Fibroblast of lung (primary cell): ENCODE data around the gene LRFN4. TPM values are rescaled to one million over a fixed set of nuclear protein-coding genes. Genes with fewer than 3 reads are reported as not detected.

Experiments used
- DNase-seq, 2 donors: peaks; one replicate each; pipeline versions ENCODE4 v3.0.0 to v3.0.0-alpha.2; 2010; ENCODE audit warnings: low read depth in 2 of 2
- H2AFZ ChIP-seq: 2 replicates; pipeline ENCODE4 v1.5.1; 2012; ENCODE audit warnings: low read length, control low read depth, inconsistent platforms
- H3K27ac ChIP-seq: 2 replicates; pipeline ENCODE4 v1.5.1; 2011; ENCODE audit warnings: low read length, control low read depth; ENCODE audit not compliant: insufficient read depth
- H3K27me3 ChIP-seq: 2 replicates; pipeline ENCODE4 v1.5.1; 2011; ENCODE audit warnings: mild to moderate bottlenecking, low read length; ENCODE audit not compliant: control insufficient read depth, insufficient read depth
- H3K36me3 ChIP-seq: 2 replicates; pipeline ENCODE4 v1.5.1; 2011; ENCODE audit warnings: low read length; ENCODE audit not compliant: control insufficient read depth, insufficient read depth
- H3K4me1 ChIP-seq: 2 replicates; pipeline ENCODE4 v1.5.1; 2011; ENCODE audit warnings: low read length; ENCODE audit not compliant: control insufficient read depth, insufficient read depth; ENCODE audit errors: extremely low read depth
- H3K4me2 ChIP-seq: 2 replicates; pipeline ENCODE4 v1.5.1; 2011; ENCODE audit warnings: low read length, control low read depth; ENCODE audit not compliant: insufficient read depth; ENCODE audit errors: extremely low read depth
- H3K4me3 ChIP-seq, 4 experiments: fragments of 200-600 bp in 1 of 4; sonication (generic) in 1 of 4; replicated peaks in 1 of 4; 2 replicates each; pipeline ENCODE4 v1.5.1; 2011 to 2016; ENCODE audit warnings: low read length in 4 of 4, low read depth in 3 of 4, mild to moderate bottlenecking in 3 of 4, control low read depth in 2 of 4, inconsistent platforms in 1 of 4, mixed read lengths in 1 of 4; ENCODE audit not compliant: insufficient read depth in 1 of 4; ENCODE audit errors: control extremely low read depth in 1 of 4
- H3K79me2 ChIP-seq: 2 replicates; pipeline ENCODE4 v1.5.1; 2012; ENCODE audit warnings: mild to moderate bottlenecking, low read length, inconsistent platforms; ENCODE audit not compliant: control insufficient read depth, insufficient read depth
- H3K9ac ChIP-seq: 2 replicates; pipeline ENCODE4 v1.5.1; 2011; ENCODE audit warnings: mild to moderate bottlenecking, low read length, control low read depth; ENCODE audit not compliant: insufficient read depth
- H3K9me3 ChIP-seq: 2 replicates; pipeline ENCODE4 v1.5.1; 2012; ENCODE audit warnings: low read depth, low read length; ENCODE audit not compliant: control insufficient read depth, insufficient read depth
- H4K20me1 ChIP-seq: 2 replicates; pipeline ENCODE4 v1.5.1; 2011; ENCODE audit warnings: low read length; ENCODE audit not compliant: control insufficient read depth, insufficient read depth; ENCODE audit errors: extremely low read depth
- EZH2 ChIP-seq: IDR thresholded peaks from 2 replicates; pipeline ENCODE4 v1.5.1; 2012; ENCODE audit warnings: low read length, control low read depth, mild to moderate bottlenecking; ENCODE audit errors: missing control alignments
- polyA plus RNA-seq, 2 donors: library from polyadenylated mRNA; depleted of rRNA in 1 of 2; stranded (reverse) in 1 of 2; unstranded in 1 of 2; fragments of >200 nt; gene quantifications; 2 replicates each; pipeline ENCODE4 v1.2.1, GENCODE V29; 2011 to 2012; ENCODE audit warnings: missing spikeins in 1 of 2
- total RNA-seq: library from RNA; depleted of rRNA; stranded (reverse); fragments of >200 nt; gene quantifications from 2 replicates; pipeline ENCODE4 v1.2.1, GENCODE V29; 2014
- TF ChIP-seq, protein P1 (sequence below), 2 donors: IDR thresholded peaks in 1 of 2; conservative IDR thresholded peaks in 1 of 2; 1 replicate in 1 of 2; 2 replicates in 1 of 2; pipeline ENCODE4 v1.5.1; 2011 to 2012; ENCODE audit warnings: low read length in 2 of 2, control low read depth in 1 of 2, inconsistent platforms in 1 of 2, low read depth in 1 of 2, mild to moderate bottlenecking in 1 of 2

The LRFN4 gene
- total and polyA plus RNA-seq, 2 donors (not counting 1 experiment from before 2014, with no cell fraction given) = 3.8 to 14.5 TPM

DNA sequence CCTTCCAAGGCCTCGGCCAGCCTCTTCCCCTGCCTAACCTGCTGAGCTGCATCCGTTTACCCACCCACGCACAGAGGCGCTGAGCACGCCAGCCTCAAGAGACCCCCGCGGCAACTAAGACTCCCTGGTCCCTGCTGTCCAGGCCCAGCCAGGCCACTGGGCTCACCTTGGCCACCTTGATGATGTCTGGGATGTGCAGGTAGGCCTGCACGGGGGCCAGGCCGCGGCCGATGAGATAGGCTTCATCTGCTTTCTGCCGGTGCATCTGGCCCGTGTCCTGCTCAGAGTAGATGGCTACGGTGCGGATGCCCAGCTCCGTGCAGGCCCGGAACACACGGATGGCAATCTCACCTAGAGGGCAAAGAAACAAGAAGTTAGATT is 14.6 kb downstream of the LRFN4 start:
- no peaks in the 10 kb centered on the region for H3K4me1 ChIP-seq
- no peak overlapping the region for H3K9ac ChIP-seq
- H3K27me3 ChIP-seq = no peaks in the 10 kb centered on the region
- DNase-seq = no peak
- no peak overlapping the region for H2AFZ ChIP-seq
- no peaks in the 10 kb centered on the region for H3K36me3 ChIP-seq
- H4K20me1 ChIP-seq = no peaks in the 10 kb centered on the region
- no peak for TF ChIP-seq EZH2
- TF ChIP-seq, protein P1, sequence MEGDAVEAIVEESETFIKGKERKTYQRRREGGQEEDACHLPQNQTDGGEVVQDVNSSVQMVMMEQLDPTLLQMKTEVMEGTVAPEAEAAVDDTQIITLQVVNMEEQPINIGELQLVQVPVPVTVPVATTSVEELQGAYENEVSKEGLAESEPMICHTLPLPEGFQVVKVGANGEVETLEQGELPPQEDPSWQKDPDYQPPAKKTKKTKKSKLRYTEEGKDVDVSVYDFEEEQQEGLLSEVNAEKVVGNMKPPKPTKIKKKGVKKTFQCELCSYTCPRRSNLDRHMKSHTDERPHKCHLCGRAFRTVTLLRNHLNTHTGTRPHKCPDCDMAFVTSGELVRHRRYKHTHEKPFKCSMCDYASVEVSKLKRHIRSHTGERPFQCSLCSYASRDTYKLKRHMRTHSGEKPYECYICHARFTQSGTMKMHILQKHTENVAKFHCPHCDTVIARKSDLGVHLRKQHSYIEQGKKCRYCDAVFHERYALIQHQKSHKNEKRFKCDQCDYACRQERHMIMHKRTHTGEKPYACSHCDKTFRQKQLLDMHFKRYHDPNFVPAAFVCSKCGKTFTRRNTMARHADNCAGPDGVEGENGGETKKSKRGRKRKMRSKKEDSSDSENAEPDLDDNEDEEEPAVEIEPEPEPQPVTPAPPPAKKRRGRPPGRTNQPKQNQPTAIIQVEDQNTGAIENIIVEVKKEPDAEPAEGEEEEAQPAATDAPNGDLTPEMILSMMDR (conservative IDR thresholded peaks at IDR 0.05 in 1 of 2, IDR thresholded peaks at IDR 0.05 in 1 of 2; ENCODE audit: low read depth in 1 of 2, low read length in 2 of 2) = no peak
- no peak overlapping the region for H3K4me2 ChIP-seq
- no peaks in the 10 kb centered on the region for H3K79me2 ChIP-seq
- no peak overlapping the region for H3K27ac ChIP-seq
- no peak overlapping the region for H3K4me3 ChIP-seq
- no peaks in the 10 kb centered on the region for H3K9me3 ChIP-seq

DNA sequence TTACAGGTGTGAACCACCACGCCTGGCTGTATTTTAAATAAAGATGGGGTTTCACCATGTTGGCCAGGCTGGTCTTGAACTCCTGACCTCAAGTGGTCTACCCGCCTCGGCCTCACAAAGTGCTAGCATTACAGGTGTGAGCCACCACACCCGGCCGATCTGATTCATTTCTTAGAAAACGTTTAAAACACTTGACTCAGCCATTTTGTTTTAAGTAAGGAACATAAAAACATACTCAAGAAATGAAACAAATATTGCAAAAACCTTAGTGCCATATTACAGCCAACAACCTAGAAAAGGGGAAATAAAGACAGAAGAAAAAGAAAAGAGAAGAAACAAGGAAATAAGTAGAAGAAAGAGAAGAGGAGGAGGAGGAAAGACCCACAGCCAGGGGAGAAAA is 17.4 kb downstream of the LRFN4 start:
- Histone ChIP-seq H3K9me3 (no peaks in the 10 kb centered on the region), H4K20me1 (no peaks in the 10 kb centered on the region), H3K27ac (no peak overlapping the region), H3K79me2 (no peaks in the 10 kb centered on the region), H3K27me3 (no peaks in the 10 kb centered on the region), H2AFZ (no peak overlapping the region), H3K4me2 (no peak overlapping the region), H3K4me3 (no peak overlapping the region), H3K9ac (no peak overlapping the region), H3K36me3 (no peaks in the 10 kb centered on the region), H3K4me1 (peaks cover 3% of the 10 kb centered on the region)
- TF ChIP-seq, protein P1 (conservative IDR thresholded peaks at IDR 0.05 in 1 of 2, IDR thresholded peaks at IDR 0.05 in 1 of 2; ENCODE audit: low read depth in 1 of 2, low read length in 2 of 2) = no peak
- TF ChIP-seq EZH2 = no peak
- DNase-seq = no peak

DNA sequence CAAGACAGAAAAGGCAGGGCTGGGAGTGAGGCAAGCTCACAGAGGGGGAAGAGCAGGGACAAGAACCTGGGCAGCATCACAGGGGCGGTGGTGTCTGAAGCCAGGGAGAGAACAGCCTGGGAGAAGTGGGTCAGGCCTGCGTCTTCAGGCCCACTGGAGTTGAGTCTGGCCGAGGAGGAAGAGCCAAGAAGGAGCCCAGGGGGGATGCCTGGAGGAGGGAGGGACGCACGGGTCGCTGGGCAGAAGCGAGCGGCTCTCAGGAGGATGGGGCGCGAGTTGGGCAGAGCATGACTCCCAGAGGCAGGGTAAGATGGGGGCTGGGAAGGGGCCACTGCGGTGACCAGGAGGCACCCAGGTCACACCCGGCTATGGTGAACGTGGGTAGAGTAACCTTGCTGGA is 18.5 kb downstream of the LRFN4 start:
- H3K4me1 ChIP-seq = peaks cover 3% of the 10 kb centered on the region
- no peak overlapping the region for H3K9ac ChIP-seq
- no peaks in the 10 kb centered on the region for H3K27me3 ChIP-seq
- H2AFZ ChIP-seq = no peak overlapping the region
- H3K4me3 ChIP-seq = no peak overlapping the region
- TF ChIP-seq, protein P1 (conservative IDR thresholded peaks at IDR 0.05 in 1 of 2, IDR thresholded peaks at IDR 0.05 in 1 of 2; ENCODE audit: low read depth in 1 of 2, low read length in 2 of 2) = no peak
- TF ChIP-seq EZH2 = no peak
- H3K9me3 ChIP-seq = no peaks in the 10 kb centered on the region
- H3K4me2 ChIP-seq = no peak overlapping the region
- no peaks in the 10 kb centered on the region for H3K79me2 ChIP-seq
- no peaks in the 10 kb centered on the region for H3K36me3 ChIP-seq
- no peak for DNase-seq
- H3K27ac ChIP-seq = no peak overlapping the region
- no peaks in the 10 kb centered on the region for H4K20me1 ChIP-seq
